ENCODE results near the gene IL17RC.

Gene IL17RC

DNA sequence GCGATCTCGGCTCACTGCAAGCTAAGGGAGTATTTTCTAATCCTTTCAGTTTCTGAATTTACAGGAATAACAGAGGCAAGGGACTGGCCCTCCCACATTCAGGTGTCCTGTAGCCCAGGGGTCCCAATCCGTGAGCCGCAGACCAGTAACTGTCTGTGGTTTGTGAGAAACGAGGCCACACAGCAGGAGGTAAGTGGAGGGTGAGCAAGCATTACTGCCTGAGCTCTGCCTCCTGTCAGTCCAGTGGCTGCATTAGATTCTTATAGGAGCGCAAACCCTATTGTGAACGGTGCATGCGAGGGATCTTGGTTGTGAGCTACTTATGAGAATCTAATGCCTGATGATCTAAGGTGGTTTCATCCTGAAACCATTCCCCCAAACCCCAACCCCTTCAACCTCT is 5.0 kb upstream of the IL17RC start:
- Histone ChIP-seq H3F3A (ENCODE audit: insufficient read depth, low read length) (no peaks in the 10 kb centered on the region), H2AFZ (ENCODE audit: low read length) (no peak overlapping the region), H3K9me3 (ENCODE audit: low read length) (no peaks in the 10 kb centered on the region), H4K20me1 (ENCODE audit: insufficient read depth, low read length) (no peaks in the 10 kb centered on the region), H3K27ac (ENCODE audit: low read depth, low read length, poor library complexity, severe bottlenecking) (no peak overlapping the region), H3K9me2 (ENCODE audit: low read depth, low read length) (no peaks in the 10 kb centered on the region), H3K4me1 (ENCODE audit: insufficient read depth, low read length, severe bottlenecking) (no peaks in the 10 kb centered on the region), H3K4me2 (ENCODE audit: low read length) (no peak overlapping the region), H3K79me2 (ENCODE audit: insufficient read depth, low read length) (no peaks in the 10 kb centered on the region), H3K27me3 (ENCODE audit: insufficient read depth, low read length) (0 out of 2 replicates have a peak, but pooled peaks cover 1% of the 10 kb centered on the region), H3K4me3 (ENCODE audit: low read depth, low read length, poor library complexity, severe bottlenecking) (no peak overlapping the region), H3K9ac (ENCODE audit: low read length) (no peak overlapping the region), H3K36me3 (ENCODE audit: insufficient read depth, low read length) (no peaks in the 10 kb centered on the region)
- no peak for TF ChIP-seq EZH2 (IDR thresholded peaks at IDR 0.05; ENCODE audit: borderline replicate concordance, low read length)
- TF ChIP-seq, protein P1, sequence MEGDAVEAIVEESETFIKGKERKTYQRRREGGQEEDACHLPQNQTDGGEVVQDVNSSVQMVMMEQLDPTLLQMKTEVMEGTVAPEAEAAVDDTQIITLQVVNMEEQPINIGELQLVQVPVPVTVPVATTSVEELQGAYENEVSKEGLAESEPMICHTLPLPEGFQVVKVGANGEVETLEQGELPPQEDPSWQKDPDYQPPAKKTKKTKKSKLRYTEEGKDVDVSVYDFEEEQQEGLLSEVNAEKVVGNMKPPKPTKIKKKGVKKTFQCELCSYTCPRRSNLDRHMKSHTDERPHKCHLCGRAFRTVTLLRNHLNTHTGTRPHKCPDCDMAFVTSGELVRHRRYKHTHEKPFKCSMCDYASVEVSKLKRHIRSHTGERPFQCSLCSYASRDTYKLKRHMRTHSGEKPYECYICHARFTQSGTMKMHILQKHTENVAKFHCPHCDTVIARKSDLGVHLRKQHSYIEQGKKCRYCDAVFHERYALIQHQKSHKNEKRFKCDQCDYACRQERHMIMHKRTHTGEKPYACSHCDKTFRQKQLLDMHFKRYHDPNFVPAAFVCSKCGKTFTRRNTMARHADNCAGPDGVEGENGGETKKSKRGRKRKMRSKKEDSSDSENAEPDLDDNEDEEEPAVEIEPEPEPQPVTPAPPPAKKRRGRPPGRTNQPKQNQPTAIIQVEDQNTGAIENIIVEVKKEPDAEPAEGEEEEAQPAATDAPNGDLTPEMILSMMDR (IDR thresholded peaks at IDR 0.05; ENCODE audit: low read length), result no peak

DNA sequence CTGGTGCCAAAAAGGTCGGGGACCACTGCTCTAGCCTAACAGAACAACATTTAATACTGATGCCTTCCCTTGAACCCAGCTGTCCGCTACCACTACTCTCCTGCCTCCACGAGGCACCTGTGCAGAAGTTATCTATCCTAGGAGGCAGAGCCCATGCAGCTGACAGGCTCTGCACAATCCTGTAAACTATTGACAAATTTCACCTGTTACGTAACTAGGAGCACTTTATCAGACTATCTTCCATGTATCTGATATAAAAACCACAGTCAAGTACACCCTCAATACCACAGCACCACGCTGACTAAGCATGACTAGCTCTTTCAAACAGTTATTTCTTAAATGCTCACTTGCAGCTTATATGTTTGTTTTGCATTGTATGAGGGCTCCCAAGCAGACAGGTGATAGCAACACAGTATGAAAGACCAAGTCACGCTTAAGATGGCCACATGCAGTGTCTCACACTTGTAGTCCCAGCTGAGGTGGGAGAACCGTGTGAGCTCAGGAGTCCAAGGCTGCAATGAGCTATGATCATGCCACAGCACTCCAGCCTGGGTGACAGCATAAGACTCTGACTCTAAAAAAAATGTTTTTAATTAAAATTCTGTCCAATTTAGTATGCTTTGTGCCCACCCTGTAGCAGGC is 4.5 kb upstream of the IL17RC start:
- H3K36me3 ChIP-seq (ENCODE audit: insufficient read depth, low read length), result no peaks in the 10 kb centered on the region
- no peaks in the 10 kb centered on the region for H3F3A ChIP-seq (ENCODE audit: insufficient read depth, low read length)
- H3K27ac ChIP-seq (ENCODE audit: low read depth, low read length, poor library complexity, severe bottlenecking), result no peak overlapping the region
- H3K9me3 ChIP-seq (ENCODE audit: low read length), result no peaks in the 10 kb centered on the region
- H3K9ac ChIP-seq (ENCODE audit: low read length), result no peak overlapping the region
- H3K4me2 ChIP-seq (ENCODE audit: low read length), result no peak overlapping the region
- no peaks in the 10 kb centered on the region for H4K20me1 ChIP-seq (ENCODE audit: insufficient read depth, low read length)
- H3K79me2 ChIP-seq (ENCODE audit: insufficient read depth, low read length), result no peaks in the 10 kb centered on the region
- H3K4me1 ChIP-seq (ENCODE audit: insufficient read depth, low read length, severe bottlenecking), result no peaks in the 10 kb centered on the region
- no peak for TF ChIP-seq EZH2 (IDR thresholded peaks at IDR 0.05; ENCODE audit: borderline replicate concordance, low read length)
- TF ChIP-seq, protein P1 (IDR thresholded peaks at IDR 0.05; ENCODE audit: low read length), result no peak
- no peaks in the 10 kb centered on the region for H3K9me2 ChIP-seq (ENCODE audit: low read depth, low read length)
- no peak overlapping the region for H2AFZ ChIP-seq (ENCODE audit: low read length)
- H3K27me3 ChIP-seq (ENCODE audit: insufficient read depth, low read length), result no peaks in the 10 kb centered on the region
- no peak overlapping the region for H3K4me3 ChIP-seq (ENCODE audit: low read depth, low read length, poor library complexity, severe bottlenecking)

DNA sequence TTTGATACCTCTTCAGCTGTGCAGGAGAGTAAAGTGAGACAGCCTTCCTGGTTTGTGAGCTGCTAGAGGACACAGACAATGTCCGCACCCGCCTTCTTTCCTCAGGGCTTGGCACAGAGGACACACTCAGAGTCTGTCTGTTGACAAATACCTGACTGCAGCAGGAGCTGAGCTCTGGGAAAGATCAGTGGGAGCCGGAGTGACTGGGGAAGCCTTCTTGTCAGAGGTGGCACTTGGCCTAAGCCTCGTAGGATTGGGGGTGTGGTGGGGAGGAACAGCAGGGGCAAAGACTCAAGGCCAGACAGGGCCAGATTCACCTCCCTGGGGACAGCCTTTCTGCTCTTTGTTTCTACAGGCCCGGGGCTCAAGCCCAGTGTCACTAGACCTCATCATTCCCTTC is 3.3 kb upstream of the IL17RC start:
- Histone ChIP-seq H2AFZ (ENCODE audit: low read length) (no peak overlapping the region), H3K27ac (ENCODE audit: low read depth, low read length, poor library complexity, severe bottlenecking) (no peak overlapping the region), H3F3A (ENCODE audit: insufficient read depth, low read length) (no peaks in the 10 kb centered on the region), H3K4me2 (ENCODE audit: low read length) (no peak overlapping the region), H3K36me3 (ENCODE audit: insufficient read depth, low read length) (no peaks in the 10 kb centered on the region), H4K20me1 (ENCODE audit: insufficient read depth, low read length) (no peaks in the 10 kb centered on the region), H3K79me2 (ENCODE audit: insufficient read depth, low read length) (no peaks in the 10 kb centered on the region), H3K9me3 (ENCODE audit: low read length) (no peaks in the 10 kb centered on the region), H3K4me1 (ENCODE audit: insufficient read depth, low read length, severe bottlenecking) (no peaks in the 10 kb centered on the region), H3K9ac (ENCODE audit: low read length) (no peak overlapping the region), H3K27me3 (ENCODE audit: insufficient read depth, low read length) (no peaks in the 10 kb centered on the region), H3K9me2 (ENCODE audit: low read depth, low read length) (no peaks in the 10 kb centered on the region), H3K4me3 (ENCODE audit: low read depth, low read length, poor library complexity, severe bottlenecking) (no peak overlapping the region)
- TF ChIP-seq, protein P1 (IDR thresholded peaks at IDR 0.05; ENCODE audit: low read length), result no peak
- no peak for TF ChIP-seq EZH2 (IDR thresholded peaks at IDR 0.05; ENCODE audit: borderline replicate concordance, low read length)
